HepG2 (cell line): ENCODE results near the gene KCNE4. TPM values are rescaled to one million over a fixed set of nuclear protein-coding genes. Genes with fewer than 3 reads are reported as not detected.

ENCODE experiments used
- ATAC-seq: fragments of 200-7000 bp; cut with Tn5 transposase; 3 replicates; pipeline ENCODE4 v1.9.1; 2020; ENCODE audit warnings: mild to moderate bottlenecking, moderate library complexity
- BruUV-seq: library from RNA; stranded (reverse); fragments of 400-500 nt; replicated peaks from 2 replicates; lab custom pipeline; 2021; lab: Mats Ljungman, UMichigan
- CTCF ChIA-PET: fragments of 300-600 bp; formaldehyde crosslinking; extraction: SDS; loops from one replicate; lab custom pipeline; 2021; ENCODE audit warnings: low total read pairs, inconsistent platforms, low intra/inter-chr PET ratio; lab: Yijun Ruan, JAX
- POLR2A ChIA-PET: fragments of 350-600 bp; sonication (Branson Sonifier 250); formaldehyde crosslinking; loops from one replicate; lab custom pipeline; 2020; ENCODE audit warnings: antibody characterized with exemption, inconsistent platforms; lab: Yijun Ruan, JAX
- DNase-seq: peaks from one replicate; pipeline ENCODE4 v3.0.0-alpha.2; 2015; ENCODE audit warnings: low spot score
- FAIRE-seq: peaks from 3 replicates; lab custom pipeline; 2011; peaks lifted over from hg19 to GRCh38; lab: Jason Lieb, UNC
- H2AFZ ChIP-seq: one replicate; pipeline ENCODE4 v1.6.1; 2011; ENCODE audit warnings: low read length, inconsistent platforms
- H3K27ac ChIP-seq: fragments of 300-600 bp; 3 replicates; pipeline ENCODE4 v1.8.0; 2011; ENCODE audit warnings: mixed run types, mild to moderate bottlenecking, mixed read lengths, low read length, inconsistent platforms; ENCODE audit not compliant: insufficient read depth; ENCODE audit errors: extremely low read length
- H3K27me3 ChIP-seq, 2 experiments: fragments of 200-600 bp in 1 of 2; 2 replicates in 1 of 2; 3 replicates in 1 of 2; pipeline versions ENCODE4 v1.6.0 to v1.8.0; 2011; ENCODE audit warnings: low read length in 2 of 2, mild to moderate bottlenecking in 2 of 2, moderate library complexity in 2 of 2, inconsistent platforms in 1 of 2; ENCODE audit not compliant: insufficient read depth in 2 of 2, control insufficient read depth in 1 of 2
- H3K36me3 ChIP-seq, 2 experiments: fragments of 200-600 bp in 1 of 2; replicated peaks in 1 of 2; 2 replicates in 1 of 2; 3 replicates in 1 of 2; pipeline versions ENCODE4 v1.5.1 to v1.8.0; 2011; ENCODE audit warnings: low read length in 2 of 2, inconsistent platforms in 1 of 2; ENCODE audit not compliant: insufficient read depth in 2 of 2, control insufficient read depth in 1 of 2
- H3K4me1 ChIP-seq: 2 replicates; pipeline ENCODE4 v1.5.1; 2012; ENCODE audit warnings: low read length, inconsistent platforms; ENCODE audit not compliant: insufficient read depth
- H3K4me2 ChIP-seq: 2 replicates; pipeline ENCODE4 v1.6.0; 2011; ENCODE audit warnings: low read depth, low read length, inconsistent platforms
- H3K4me3 ChIP-seq, 3 experiments: fragments of 200-600 bp in 1 of 3; sonication (generic), shearing (Covaris generic) in 1 of 3; replicated peaks in 1 of 3; 2 replicates each; pipeline ENCODE4 v1.5.1; 2011 to 2016; ENCODE audit warnings: low read length in 3 of 3, inconsistent platforms in 2 of 3, low read depth in 2 of 3, mild to moderate bottlenecking in 2 of 3, control low read depth in 1 of 3, mixed read lengths in 1 of 3; ENCODE audit not compliant: insufficient read depth in 1 of 3
- H3K79me2 ChIP-seq: one replicate; pipeline ENCODE4 v1.6.1; 2011; ENCODE audit warnings: low read length, inconsistent platforms; ENCODE audit not compliant: insufficient read depth
- H3K9ac ChIP-seq: 2 replicates; pipeline ENCODE4 v1.6.0; 2011; ENCODE audit warnings: mild to moderate bottlenecking, low read depth, low read length, inconsistent platforms; ENCODE audit not compliant: insufficient read depth
- H3K9me3 ChIP-seq: 2 replicates; pipeline ENCODE4 v1.5.1; 2012; ENCODE audit warnings: mild to moderate bottlenecking, low read length
- H4K20me1 ChIP-seq: 2 replicates; pipeline ENCODE4 v1.6.0; 2011; ENCODE audit warnings: inconsistent platforms, mild to moderate bottlenecking, low read length, moderate library complexity; ENCODE audit not compliant: insufficient read depth
- AHR ChIP-seq: IDR thresholded peaks from 2 replicates; pipeline ENCODE4 v1.6.1; 2018; ENCODE audit warnings: missing genetic modification reagents, missing compliant biosample characterization
- ATF7-NPFF ChIP-seq: sonication (generic); formaldehyde crosslinking; IDR thresholded peaks from 2 replicates; pipeline ENCODE4 v1.8.1; 2023; ENCODE audit warnings: mild to moderate bottlenecking, low read depth, missing genetic modification reagents, moderate library complexity
- HMGXB4 ChIP-seq, 2 experiments: sonication (generic) in 1 of 2; formaldehyde crosslinking in 1 of 2; IDR thresholded peaks; 2 replicates each; pipeline versions ENCODE4 v1.4.0 to v1.6.1; 2018 to 2020; ENCODE audit warnings: missing genetic modification reagents in 2 of 2, borderline replicate concordance in 1 of 2, low read depth in 1 of 2, mild to moderate bottlenecking in 1 of 2, missing biosample characterization in 1 of 2
- HNRNPL ChIP-seq: fragments of 200-400 bp; formaldehyde crosslinking; IDR thresholded peaks from 2 replicates; pipeline ENCODE4 v1.6.1; 2017; ENCODE audit warnings: mild to moderate bottlenecking, low read depth, low read length
- IKZF4 ChIP-seq: sonication (generic); formaldehyde crosslinking; IDR thresholded peaks from 2 replicates; pipeline ENCODE4 v1.5.1; 2020; ENCODE audit warnings: borderline replicate concordance, mild to moderate bottlenecking, low read depth, missing genetic modification reagents; ENCODE audit errors: not compliant biosample characterization
- NFATC3 ChIP-seq: sonication (generic); formaldehyde crosslinking; IDR thresholded peaks from 2 replicates; pipeline ENCODE4 v1.5.1; 2020; ENCODE audit warnings: mild to moderate bottlenecking, missing genetic modification reagents
- PLRG1 ChIP-seq: fragments of 450-650 bp; conservative IDR thresholded peaks from 2 replicates; pipeline ENCODE4 v1.6.1; 2016
- PLSCR1 ChIP-seq: sonication (generic); formaldehyde crosslinking; IDR thresholded peaks from 2 replicates; pipeline ENCODE4 v1.5.0; 2020; ENCODE audit warnings: missing genetic modification reagents, mild to moderate bottlenecking, borderline replicate concordance
- RAD51 ChIP-seq: fragments of 450-650 bp; IDR thresholded peaks from 2 replicates; pipeline ENCODE4 v1.6.1; 2016; ENCODE audit warnings: borderline replicate concordance
- ZNF703 ChIP-seq: sonication (generic); formaldehyde crosslinking; IDR thresholded peaks from 2 replicates; pipeline ENCODE4 v1.5.1; 2020; ENCODE audit warnings: missing genetic modification reagents, mild to moderate bottlenecking, moderate library complexity, borderline replicate concordance
- ZNF788 ChIP-seq: sonication (generic); formaldehyde crosslinking; IDR thresholded peaks from 2 replicates; pipeline ENCODE4 v1.5.0; 2020; ENCODE audit warnings: mild to moderate bottlenecking, missing genetic modification reagents, borderline replicate concordance
- WGBS: methylation state at CpG from one replicate; pipeline ENCODE4 v1.1.6; 2017; ENCODE audit warnings: low lambda C conversion rate; 5-methylcytosine and 5-hydroxymethylcytosine counted together
- in situ Hi-C: cut with HindIII; loops from 2 replicates; pipeline ENCODE4 v1.10.0; 2017; ENCODE audit warnings: low pct_unique_long_range_greater_than_20kb; ENCODE audit not compliant: extremely low pct_ligation_motif_present
- intact Hi-C: fragments of 100-400 bp; cut with micrococcal nuclease; formaldehyde crosslinking; loops from one replicate; pipeline ENCODE4 v1.10.0; 2022; ENCODE audit not compliant: unreplicated experiment
- polyA plus RNA-seq, 8 experiments: library from polyadenylated mRNA; depleted of rRNA in 3 of 8; stranded (reverse) in 7 of 8; unstranded in 1 of 8; fragments of >200 nt; fragmentation: Illumina TruSeq in 4 of 8; extraction: Trizol in 4 of 8; gene quantifications; 2 replicates each; pipeline versions ENCODE4 v1.2.1 to v1.2.3, GENCODE V29; 2011 to 2016; ENCODE audit warnings: low read depth in 4 of 8, missing spikeins in 1 of 8, mixed read lengths in 1 of 8; ENCODE audit not compliant: insufficient read depth in 1 of 8
- total RNA-seq, 5 experiments: library from RNA; depleted of rRNA; stranded (reverse); fragments of >200 nt; fragmentation: Illumina TruSeq; extraction: Trizol; gene quantifications; 2 replicates each; pipeline ENCODE4 v1.2.3, GENCODE V29; 2016; ENCODE audit warnings: low read depth in 1 of 5
- TF ChIP-seq, protein P1 (sequence below): sonication (generic); formaldehyde crosslinking; IDR thresholded peaks from 2 replicates; pipeline ENCODE4 v1.4.0; 2020; ENCODE audit warnings: low read depth, missing genetic modification reagents
- TF ChIP-seq, protein P2 (sequence below): sonication (generic); formaldehyde crosslinking; IDR thresholded peaks from 2 replicates; pipeline ENCODE4 v1.8.1; 2023; ENCODE audit warnings: mild to moderate bottlenecking, inconsistent platforms, moderate library complexity, missing genetic modification reagents, borderline replicate concordance

KCNE4 gene
- total and polyA plus RNA-seq, 2 of the 13 experiments (the other 11 are each of a cell fraction or from before 2014, with no cell fraction given) = not detected

- TF ChIP-seq NFATC3 (CRISPR knock-in tag) (no peak), AHR (CRISPR knock-in tag) (no peak), ZNF788 (CRISPR knock-in tag) (no peak), ATF7-NPFF (CRISPR knock-in tag) (no peak), ZNF703 (no peak), HNRNPL (no peak)
- TF ChIP-seq, protein P1, sequence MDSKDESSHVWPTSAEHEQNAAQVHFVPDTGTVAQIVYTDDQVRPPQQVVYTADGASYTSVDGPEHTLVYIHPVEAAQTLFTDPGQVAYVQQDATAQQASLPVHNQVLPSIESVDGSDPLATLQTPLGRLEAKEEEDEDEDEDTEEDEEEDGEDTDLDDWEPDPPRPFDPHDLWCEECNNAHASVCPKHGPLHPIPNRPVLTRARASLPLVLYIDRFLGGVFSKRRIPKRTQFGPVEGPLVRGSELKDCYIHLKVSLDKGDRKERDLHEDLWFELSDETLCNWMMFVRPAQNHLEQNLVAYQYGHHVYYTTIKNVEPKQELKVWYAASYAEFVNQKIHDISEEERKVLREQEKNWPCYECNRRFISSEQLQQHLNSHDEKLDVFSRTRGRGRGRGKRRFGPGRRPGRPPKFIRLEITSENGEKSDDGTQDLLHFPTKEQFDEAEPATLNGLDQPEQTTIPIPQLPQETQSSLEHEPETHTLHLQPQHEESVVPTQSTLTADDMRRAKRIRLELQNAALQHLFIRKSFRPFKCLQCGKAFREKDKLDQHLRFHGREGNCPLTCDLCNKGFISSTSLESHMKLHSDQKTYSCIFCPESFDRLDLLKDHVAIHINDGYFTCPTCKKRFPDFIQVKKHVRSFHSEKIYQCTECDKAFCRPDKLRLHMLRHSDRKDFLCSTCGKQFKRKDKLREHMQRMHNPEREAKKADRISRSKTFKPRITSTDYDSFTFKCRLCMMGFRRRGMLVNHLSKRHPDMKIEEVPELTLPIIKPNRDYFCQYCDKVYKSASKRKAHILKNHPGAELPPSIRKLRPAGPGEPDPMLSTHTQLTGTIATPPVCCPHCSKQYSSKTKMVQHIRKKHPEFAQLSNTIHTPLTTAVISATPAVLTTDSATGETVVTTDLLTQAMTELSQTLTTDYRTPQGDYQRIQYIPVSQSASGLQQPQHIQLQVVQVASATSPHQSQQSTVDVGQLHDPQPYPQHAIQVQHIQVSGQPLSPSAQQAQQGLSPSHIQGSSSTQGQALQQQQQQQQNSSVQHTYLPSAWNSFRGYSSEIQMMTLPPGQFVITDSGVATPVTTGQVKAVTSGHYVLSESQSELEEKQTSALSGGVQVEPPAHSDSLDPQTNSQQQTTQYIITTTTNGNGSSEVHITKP (CRISPR knock-in tag) = no peak
- TF ChIP-seq, all 625 proteins: peak for 0
Observed at GRCh38 chr2:223095207-223095606, 43.2 kb downstream of the KCNE4 start (continued).

DNA sequence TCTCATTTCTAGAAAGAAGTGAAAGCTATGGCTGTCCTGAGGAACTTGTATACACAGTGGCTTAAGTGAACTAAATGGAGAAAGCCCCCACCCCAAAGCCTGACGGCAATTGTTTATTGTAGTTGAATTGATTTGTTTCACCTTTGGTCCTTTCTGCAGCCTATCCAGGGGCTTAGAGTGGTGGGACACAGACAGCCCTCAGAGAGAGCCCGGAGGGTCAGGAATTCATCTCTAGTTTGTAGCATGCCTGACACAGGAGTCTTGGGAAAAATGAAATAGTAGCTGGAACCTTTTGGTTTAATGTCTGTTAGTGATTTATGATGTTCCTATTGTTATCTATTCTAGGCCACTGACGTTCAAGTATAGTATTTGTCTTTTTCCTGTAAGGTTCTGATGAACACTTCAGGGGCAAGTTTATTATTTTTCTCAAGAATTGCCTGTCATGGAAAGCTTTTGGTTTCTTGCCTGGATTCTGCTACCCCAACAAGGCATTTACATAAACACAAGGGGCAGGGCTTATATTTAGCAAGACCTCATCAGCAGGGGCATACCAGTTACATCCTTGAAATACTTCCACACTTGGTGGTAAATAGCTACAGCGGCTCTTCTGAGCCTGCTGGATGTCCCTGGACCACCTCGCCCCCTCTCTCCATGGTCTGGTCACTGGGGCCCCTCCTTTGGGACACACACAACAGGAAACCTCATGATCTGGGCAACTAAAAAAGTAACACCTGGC lies 44.4 kb downstream of the KCNE4 start:
- BruUV-seq = no TSS peak
- CTCF ChIA-PET = no interaction called here
- no peak for FAIRE-seq
- POLR2A ChIA-PET = no interaction called here
- H3K36me3 ChIP-seq = no peaks in the 10 kb centered on the region
- in situ Hi-C loops (loop anchor here (25.0 kb wide), 1 partner anchor 409 kb away; no protein-coding TSS in a partner anchor), intact Hi-C loops (no loop called here)
- no peak overlapping the region for H2AFZ ChIP-seq
- H4K20me1 ChIP-seq = no peaks in the 10 kb centered on the region
- WGBS = 8% methylated on average over 5 of the region's 5 CpGs
- no peaks in the 10 kb centered on the region for H3K9me3 ChIP-seq
- no peak for DNase-seq
- H3K4me2 ChIP-seq = no peak overlapping the region
- no peak overlapping the region for H3K27ac ChIP-seq
- H3K9ac ChIP-seq = no peak overlapping the region
- H3K4me3 ChIP-seq = no peak overlapping the region
- no peaks in the 10 kb centered on the region for H3K4me1 ChIP-seq
- no peaks in the 10 kb centered on the region for H3K79me2 ChIP-seq
- 0 out of 5 replicates have a peak, but pooled peaks cover 0 to 10% of the 10 kb centered on the region in 2 experiments for H3K27me3 ChIP-seq
- ATAC-seq = no peak
- TF ChIP-seq RAD51 = no peak
- no peak for TF ChIP-seq PLRG1
- TF ChIP-seq PLSCR1 = no peak
- TF ChIP-seq, protein P2, sequence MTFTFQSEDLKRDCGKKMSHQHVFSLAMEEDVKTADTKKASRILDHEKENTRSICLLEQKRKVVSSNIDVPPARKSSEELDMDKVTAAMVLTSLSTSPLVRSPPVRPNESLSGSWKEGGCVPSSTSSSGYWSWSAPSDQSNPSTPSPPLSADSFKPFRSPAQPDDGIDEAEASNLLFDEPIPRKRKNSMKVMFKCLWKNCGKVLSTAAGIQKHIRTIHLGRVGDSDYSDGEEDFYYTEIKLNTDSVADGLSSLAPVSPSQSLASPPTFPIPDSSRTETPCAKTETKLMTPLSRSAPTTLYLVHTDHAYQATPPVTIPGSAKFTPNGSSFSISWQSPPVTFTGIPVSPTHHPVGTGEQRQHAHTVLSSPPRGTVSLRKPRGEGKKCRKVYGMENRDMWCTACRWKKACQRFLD (CRISPR knock-in tag) = no peak
- TF ChIP-seq IKZF4 (CRISPR knock-in tag) = no peak
- TF ChIP-seq HMGXB4 (CRISPR knock-in tag; IDR thresholded peaks at IDR 0.05; ENCODE audit: borderline replicate concordance in 1 of 2, low read depth in 1 of 2) = no peak
